Activated CD4-positive, alpha-beta T cell treated with anti-CD3 and anti-CD28 coated beads, Interleukin-2, amount 50 U/mL, for 16 hours (primary cell): ENCODE results near the gene VWA3B.
"Not testable (repeated sequence)": the region's sequence is repeated elsewhere in the genome, so short reads cannot be mapped to it uniquely, and the experiment has no call there.

Experiments
- DNase-seq: peaks from one replicate; pipeline ENCODE4 v3.0.0-alpha.2; 2020

Gene VWA3B

GRCh38 chr2:98308068-98308467, 221.1 kb downstream of the VWA3B start:
- DNase-seq, result no peak

DNA sequence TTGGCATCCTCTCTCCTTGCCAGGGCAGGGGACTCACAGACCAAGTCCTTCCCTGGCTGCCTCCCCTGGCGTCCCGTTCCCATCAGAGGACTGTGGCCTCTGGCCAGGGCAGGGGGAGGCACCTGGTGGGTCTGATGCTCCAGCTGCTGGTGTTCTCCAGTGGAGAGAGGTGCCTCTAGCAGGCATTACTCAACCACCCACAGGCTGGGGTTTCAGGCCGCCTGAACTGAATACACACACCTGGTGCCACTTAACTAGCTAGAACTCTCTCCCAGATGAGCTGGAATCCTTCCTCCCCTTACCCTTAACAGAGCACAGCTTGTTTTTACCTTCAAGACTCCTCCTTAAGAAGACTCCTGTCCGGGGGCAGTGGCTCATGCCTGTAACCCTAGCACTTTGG, 221.6 kb downstream of the VWA3B start:
- DNase-seq, result no peak

DNA sequence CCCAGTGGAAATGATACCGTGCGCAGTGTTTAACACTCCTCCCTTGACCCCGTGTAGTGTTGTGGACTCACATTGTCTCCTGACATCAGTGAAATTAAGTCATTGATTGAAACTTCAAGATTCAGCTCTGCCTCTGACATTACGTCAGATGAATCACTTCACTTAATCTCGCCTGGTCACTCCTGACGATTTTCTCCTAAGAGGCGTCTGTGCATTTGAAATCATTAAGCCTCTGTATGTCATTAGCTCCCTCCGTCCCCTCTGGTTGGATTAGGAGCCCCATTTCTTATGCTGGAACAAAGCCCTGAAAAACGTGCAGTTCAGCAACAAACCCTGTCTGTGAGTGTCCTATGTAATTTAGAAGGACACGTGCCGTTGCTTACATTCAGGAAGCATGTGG, 222.6 kb downstream of the VWA3B start:
- no peak for DNase-seq

- no peak for DNase-seq
Observed at GRCh38 chr2:98310010-98310409, 223.0 kb downstream of the VWA3B start.

DNA sequence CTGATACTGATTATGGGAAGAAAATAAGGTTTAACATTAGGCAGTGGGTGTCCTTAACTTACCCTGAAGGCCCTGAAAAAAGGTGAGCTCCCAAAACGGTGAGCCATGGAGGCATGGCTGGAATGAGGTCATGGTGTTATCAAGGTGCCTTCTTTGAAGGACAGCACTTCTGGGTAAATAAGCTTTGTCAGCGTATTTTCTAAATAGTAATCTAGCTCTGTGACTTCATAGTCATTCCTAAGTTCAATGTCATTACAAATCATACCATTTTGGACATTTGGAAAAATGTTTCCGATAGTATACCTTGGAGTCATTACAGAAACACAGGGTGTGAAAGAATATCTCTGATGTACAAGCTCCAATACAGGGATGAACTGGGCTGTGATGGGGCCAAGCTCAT, 224.1 kb downstream of the VWA3B start:
- no peak for DNase-seq

- no peak for DNase-seq
Observed at GRCh38 chr2:98311771-98312545, 225.0 kb downstream of the VWA3B start.

GRCh38 chr2:98313492-98314250, 226.7 kb downstream of the VWA3B start:
- DNase-seq, result no peak

GRCh38 chr2:98314251-98314650, 227.3 kb downstream of the VWA3B start:
- no peak for DNase-seq

DNA sequence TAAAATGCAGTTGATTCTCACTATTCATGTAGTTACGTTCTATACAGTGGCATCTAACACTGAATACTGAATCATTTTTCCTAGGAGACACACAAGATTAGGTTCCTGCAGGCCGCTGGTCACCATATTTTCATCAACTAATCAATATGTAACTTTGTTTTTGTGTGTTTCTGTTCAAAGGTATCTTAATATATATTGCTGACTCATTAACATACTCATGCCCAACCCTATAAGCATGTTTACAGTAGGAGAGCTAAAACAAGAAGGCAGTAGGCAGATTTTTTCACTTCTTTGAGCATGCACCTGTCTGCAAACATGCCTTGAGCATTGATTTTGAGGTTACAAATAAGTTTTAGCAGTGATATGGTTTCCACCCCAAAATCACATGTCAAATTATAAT, 229.0 kb downstream of the VWA3B start:
- DNase-seq, result no peak

DNA sequence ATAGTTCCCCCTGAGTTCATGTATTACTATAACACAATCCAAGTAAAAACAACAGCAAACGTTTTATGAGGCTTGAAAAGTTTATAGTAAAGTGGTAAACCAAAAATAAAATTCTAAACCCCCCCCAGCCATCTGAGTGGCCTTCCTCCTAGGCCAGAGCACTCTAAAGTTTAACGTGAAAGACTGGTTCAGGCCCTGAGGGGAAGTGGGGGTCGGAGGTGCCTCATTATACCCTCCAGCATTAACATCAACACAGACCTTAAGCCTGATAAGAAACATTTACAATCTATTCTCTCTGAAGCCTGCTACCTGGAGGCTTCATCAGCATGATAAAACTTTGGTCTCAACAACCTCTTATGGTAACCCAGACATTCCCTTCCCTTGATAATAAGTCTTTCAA, 230.2 kb downstream of the VWA3B start:
- DNase-seq, result no peak

- not testable (repeated sequence) for DNase-seq
Observed at GRCh38 chr2:98320171-98320570, 233.2 kb downstream of the VWA3B start.

GRCh38 chr2:98324181-98324580, 237.2 kb downstream of the VWA3B start:
- DNase-seq, result no peak

- DNase-seq, result no peak
Observed at GRCh38 chr2:98327776-98328175, 240.8 kb downstream of the VWA3B start.

GRCh38 chr2:98329549-98329948, 242.6 kb downstream of the VWA3B start:
- DNase-seq, result no peak

DNA sequence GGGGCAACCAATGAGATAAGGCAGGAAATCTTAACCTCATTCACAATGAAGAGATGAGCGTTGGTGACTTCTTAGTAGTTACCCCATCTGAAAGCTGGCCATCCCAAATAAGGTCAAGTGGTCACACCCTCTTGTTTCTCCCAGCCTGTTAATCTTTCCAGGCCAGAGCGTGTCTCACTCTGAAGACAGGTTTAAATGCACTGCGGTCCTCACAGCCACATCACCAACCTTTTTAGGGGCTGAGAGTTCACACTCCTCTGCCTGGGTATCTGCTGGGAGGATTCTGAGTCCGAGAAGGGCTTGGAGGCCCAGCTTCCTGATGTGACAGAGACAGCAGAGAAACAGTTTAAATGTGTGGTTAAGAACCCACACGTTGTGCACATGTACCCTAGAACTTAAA, 246.0 kb downstream of the VWA3B start:
- no peak for DNase-seq

DNA sequence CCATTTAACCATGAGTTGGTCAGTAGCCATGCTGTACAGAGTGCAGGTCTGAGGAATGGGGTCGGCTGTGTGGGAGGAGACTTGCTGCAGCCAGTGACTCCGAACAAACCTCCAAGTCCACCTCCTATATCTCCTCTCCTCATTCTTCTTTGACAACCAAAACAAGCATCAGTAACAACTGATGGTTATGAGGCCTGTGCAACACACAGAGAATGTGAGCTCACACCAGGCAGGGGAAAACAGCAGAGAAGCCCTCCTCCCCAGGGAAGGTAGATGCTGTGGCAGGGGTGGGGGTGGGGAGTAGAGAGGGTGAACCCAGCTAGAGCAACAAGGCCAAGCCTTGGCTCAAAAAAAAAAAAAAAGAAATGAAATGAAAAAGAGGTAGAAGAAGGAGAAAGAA, 247.0 kb downstream of the VWA3B start:
- DNase-seq, result no peak

- DNase-seq, result no peak
Observed at GRCh38 chr2:98334439-98335078, 247.6 kb downstream of the VWA3B start.

DNA sequence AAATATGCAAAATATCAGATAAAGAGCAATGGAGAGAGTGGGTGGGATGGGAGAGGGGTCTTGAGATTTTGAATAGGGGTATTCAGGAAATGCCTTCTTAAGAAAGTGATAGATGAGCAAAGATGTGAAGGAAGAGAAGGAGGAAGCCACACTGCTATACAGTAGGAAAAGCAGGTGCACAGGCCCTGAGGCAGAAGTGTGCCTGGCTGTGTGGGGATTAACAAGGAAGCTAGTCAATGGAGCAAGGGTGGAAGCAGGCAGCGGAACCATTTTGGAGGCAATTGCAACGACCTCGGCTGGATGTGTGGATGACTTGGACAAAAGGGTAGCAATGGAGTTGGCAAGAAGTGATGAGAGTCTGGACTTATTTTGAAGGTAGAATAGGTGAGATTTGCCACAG, 248.3 kb downstream of the VWA3B start:
- no peak for DNase-seq

DNA sequence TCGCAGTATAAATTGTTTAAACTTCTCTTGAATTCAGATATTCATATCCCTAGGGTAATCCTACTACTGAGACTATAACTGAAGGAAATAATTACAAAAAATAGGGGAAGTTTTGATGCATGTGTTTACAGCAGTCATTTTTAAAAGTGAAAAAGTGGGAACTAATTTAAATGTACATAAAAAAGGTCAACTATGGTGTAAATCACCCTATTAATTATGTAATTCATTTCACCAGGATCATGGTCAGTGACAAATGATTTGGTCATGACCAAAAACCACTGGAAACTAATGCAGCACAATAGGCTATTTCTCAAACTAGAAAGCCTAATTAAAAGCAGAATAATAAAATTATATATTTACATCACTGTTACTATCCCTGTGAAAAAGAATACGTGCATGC, 254.3 kb downstream of the VWA3B start:
- DNase-seq, result no peak

- DNase-seq, result no peak
Observed at GRCh38 chr2:98343285-98343684, 256.3 kb downstream of the VWA3B start.

DNA sequence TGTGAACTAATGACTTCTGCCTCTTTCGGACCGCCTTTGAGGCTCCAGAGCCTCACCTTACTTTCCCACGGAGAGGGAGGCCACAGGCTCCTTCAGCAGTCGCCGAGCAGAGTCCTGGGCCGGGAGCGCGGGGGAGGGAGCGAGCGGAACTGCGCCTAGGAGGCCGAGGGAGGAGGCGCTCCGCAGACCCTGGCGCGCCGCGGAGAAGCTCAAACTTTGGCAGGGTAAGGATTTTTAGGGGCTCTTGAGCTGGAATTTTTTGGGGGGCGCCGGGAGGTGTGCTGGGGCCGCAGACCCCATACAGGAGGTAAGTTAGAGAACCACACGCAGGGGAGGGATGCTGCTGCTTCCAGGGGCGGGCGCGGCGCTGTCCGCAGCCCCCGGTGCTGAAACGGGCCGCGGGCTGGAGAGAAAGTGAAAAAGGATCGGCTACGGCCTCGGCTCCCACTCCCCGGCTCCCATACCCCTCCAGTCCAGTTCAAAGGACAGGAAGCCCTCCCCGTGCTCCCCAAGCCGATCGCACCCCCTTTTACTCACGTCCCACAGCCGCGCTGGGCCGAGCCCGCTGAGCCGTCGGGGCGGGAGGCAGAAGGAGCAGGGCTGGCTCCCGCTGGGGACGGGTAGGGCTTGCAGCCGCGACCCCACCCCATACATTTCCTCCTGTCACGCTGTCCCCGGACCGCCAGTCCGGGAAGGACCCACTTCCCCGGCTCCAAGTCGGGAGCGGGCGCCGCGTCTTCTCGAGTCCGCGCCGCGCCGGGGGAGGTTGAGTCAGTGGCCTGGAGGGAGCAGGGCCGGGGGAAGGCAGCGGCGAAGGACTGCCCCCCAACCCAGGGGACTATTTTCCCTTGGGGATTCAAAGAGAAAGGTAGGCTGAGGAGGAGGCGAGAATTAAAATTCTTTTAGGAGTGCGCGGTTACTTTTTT, 259.6 kb downstream of the VWA3B start, which contains the start of gene CNGA3:
TSS of gene CNGA3 (plus strand) at position 146 of the 926 bp plus-strand sequence. CDS start 23,520 bp downstream, outside the sequence.
- DNase-seq, result no peak

DNA sequence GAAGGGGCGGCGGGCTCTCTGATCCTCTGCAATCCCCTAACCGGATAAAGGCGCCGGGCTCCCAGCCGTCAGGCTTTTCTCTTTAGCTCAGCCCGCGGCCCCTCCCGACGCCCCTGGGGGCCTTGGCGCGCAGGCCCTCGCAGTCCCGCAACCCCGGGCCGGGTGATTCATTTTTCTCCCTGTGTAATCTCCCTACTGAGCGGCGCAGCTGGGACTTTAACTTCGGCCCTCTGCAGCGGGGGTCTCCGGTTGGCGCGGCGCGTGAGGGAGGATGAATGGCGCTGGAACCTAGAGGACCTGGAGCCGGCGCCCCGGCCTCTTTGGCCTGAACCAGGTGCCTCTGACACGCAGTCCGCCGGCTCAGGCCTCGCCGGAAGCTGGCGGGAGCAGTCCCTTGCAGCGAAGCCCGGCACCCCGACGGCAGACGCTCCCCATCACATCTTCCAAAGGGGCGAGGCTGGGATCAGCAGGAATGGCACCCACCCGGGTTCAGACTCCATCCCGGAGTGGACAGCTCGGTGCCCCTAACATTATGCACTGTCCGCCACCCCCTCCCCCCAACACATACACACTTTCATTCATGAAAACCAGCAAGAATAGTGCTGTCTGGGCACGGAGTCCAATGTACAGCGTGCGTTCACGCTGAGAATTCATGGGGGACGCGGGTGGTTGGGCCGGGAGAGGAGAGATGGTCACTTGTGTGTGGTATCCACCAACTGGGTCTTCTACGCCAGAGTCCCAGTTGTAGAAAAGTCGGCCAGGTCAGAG, 260.5 kb downstream of the VWA3B start:
- DNase-seq, result no peak
